SIG-M5 treated with dmso at 0.1 percent for 504 hours (cell line): ENCODE results near the gene TMEM245.
"Not testable (repeated sequence)": the region's sequence is repeated elsewhere in the genome, so short reads cannot be mapped to it uniquely, and the experiment has no call there.

Source experiments
- DNase-seq: peaks from one replicate; lab custom pipeline; 2025; ENCODE audit not compliant: unreplicated experiment; lab: John Stamatoyannopoulos, UW

TMEM245 gene

GRCh38 chr9:109133533-109133932 is 13.8 kb upstream of the TMEM245 start:
- no peak for DNase-seq

GRCh38 chr9:109132567-109133021 is 12.8 kb upstream of the TMEM245 start:
- no peak for DNase-seq

GRCh38 chr9:109129470-109130197 is 9.9 kb upstream of the TMEM245 start:
- no peak for DNase-seq

GRCh38 chr9:109126671-109127070 is 6.9 kb upstream of the TMEM245 start:
- not testable (repeated sequence) for DNase-seq

- no peak for DNase-seq
Measured at GRCh38 chr9:109124121-109124520, 4.4 kb upstream of the TMEM245 start.

- DNase-seq, result peak; percentile 57
Measured at GRCh38 chr9:109122726-109123621, 3.2 kb upstream of the TMEM245 start.

GRCh38 chr9:109121232-109121796 is 1.6 kb upstream of the TMEM245 start:
- no peak for DNase-seq

- DNase-seq, result no peak
Measured at GRCh38 chr9:109120204-109120789, 550 bp upstream of the TMEM245 start.

GRCh38 chr9:109118808-109119438 is 824 bp downstream of the TMEM245 start:
- DNase-seq, result no peak

GRCh38 chr9:109117856-109118807 is 1.6 kb downstream of the TMEM245 start:
- peak; percentile 81 for DNase-seq

GRCh38 chr9:109115931-109116526 is 3.7 kb downstream of the TMEM245 start:
- DNase-seq, result no peak

- DNase-seq, result no peak
Measured at GRCh38 chr9:109114670-109115069, 5.1 kb downstream of the TMEM245 start.

- no peak for DNase-seq
Measured at GRCh38 chr9:109113892-109114609, 5.7 kb downstream of the TMEM245 start.

GRCh38 chr9:109113254-109113653 is 6.5 kb downstream of the TMEM245 start:
- no peak for DNase-seq

GRCh38 chr9:109110329-109111021 is 9.3 kb downstream of the TMEM245 start:
- DNase-seq, result no peak

GRCh38 chr9:109109967-109110328 is 9.8 kb downstream of the TMEM245 start:
- no peak for DNase-seq

- peak; percentile 40 for DNase-seq
Measured at GRCh38 chr9:109108318-109108717, 11.4 kb downstream of the TMEM245 start.
